Stomach (tissue), 4 donors: ENCODE measurements around the gene PNPLA2.

ENCODE experiments used
- POLR2AphosphoS5 ChIP-seq, 3 donors: sonication (generic); formaldehyde crosslinking; IDR thresholded peaks; one replicate each; pipeline ENCODE4 v1.6.1; 2016; ENCODE audit warnings: antibody characterized with exemption in 3 of 3
- TF ChIP-seq, protein P1 (sequence below), 7 experiments: fragments of 450-650 bp in 4 of 7; fragments of 200-600 bp in 3 of 7; sonication (generic) in 3 of 7; IDR thresholded peaks; one replicate each; pipeline ENCODE4 v1.5.1; 2016 to 2019; ENCODE audit warnings: antibody characterized with exemption in 7 of 7, control low read depth in 2 of 7, mild to moderate bottlenecking in 1 of 7

DNA sequence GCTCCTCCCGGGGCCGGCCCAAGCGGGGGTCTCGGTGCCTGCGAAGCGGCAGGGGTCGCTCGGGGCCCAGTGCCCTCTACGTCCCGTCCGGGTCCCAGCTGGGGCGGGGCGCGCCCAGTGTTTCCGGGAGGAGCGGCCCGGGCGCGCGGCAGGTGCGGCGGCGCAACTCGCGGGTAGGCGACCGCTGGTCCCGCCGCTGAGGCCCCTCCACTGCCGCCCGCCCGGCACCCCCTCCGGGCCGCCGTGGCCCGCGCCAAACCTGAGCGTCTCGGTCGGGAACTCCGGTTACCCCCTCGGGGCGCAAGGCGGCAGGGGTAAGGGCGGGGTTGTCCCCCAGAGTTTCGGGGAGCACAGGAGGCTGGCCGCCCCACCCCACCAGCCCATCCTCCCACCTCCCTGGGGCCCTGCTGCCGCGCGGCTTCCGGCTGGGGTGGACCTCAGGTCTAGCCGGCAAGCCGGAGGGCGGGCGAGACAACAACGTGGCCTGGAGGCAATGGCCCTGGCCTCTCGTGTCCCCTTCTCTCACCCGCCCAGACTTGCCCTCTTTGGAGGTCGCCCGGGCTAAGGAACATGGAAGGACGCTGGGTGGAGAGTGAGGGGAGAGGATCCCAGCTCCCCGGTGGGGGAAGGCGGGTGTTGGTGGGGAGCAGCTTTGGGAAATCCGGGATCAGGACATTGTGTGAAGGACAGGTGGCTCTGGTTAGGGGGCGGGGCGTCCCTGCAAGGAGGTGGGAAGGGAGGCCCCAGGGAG lies 8.6 kb downstream of the PNPLA2 start:
- TF ChIP-seq, protein P1, sequence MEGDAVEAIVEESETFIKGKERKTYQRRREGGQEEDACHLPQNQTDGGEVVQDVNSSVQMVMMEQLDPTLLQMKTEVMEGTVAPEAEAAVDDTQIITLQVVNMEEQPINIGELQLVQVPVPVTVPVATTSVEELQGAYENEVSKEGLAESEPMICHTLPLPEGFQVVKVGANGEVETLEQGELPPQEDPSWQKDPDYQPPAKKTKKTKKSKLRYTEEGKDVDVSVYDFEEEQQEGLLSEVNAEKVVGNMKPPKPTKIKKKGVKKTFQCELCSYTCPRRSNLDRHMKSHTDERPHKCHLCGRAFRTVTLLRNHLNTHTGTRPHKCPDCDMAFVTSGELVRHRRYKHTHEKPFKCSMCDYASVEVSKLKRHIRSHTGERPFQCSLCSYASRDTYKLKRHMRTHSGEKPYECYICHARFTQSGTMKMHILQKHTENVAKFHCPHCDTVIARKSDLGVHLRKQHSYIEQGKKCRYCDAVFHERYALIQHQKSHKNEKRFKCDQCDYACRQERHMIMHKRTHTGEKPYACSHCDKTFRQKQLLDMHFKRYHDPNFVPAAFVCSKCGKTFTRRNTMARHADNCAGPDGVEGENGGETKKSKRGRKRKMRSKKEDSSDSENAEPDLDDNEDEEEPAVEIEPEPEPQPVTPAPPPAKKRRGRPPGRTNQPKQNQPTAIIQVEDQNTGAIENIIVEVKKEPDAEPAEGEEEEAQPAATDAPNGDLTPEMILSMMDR (IDR thresholded peaks at IDR 0.05), result no peak
- peak in 2 of 3 donors; percentile 39 to 46 for TF ChIP-seq POLR2AphosphoS5 (IDR thresholded peaks at IDR 0.05)
